HG02884 (cell line): ENCODE measurements around the gene LGALS1.
"Not testable (repeated sequence)": the region's sequence is repeated elsewhere in the genome, so short reads cannot be mapped to it uniquely, and the experiment has no call there.

Experiments
- ATAC-seq: cut with Tn5 transposase; IDR thresholded peaks from one replicate; pipeline ENCODE4 v1.9.1; 2021; ENCODE audit warnings: mild to moderate bottlenecking, moderate library complexity; ENCODE audit not compliant: unreplicated experiment

Gene LGALS1

GRCh38 chr22:37684803-37685615, 9.6 kb downstream of the LGALS1 start:
- ATAC-seq: no peak

GRCh38 chr22:37686002-37686982, 10.9 kb downstream of the LGALS1 start, which contains the start of gene NOL12:
NOL12 (plus strand) TSS chr22:37686343; CDS start chr22:37686393, 50 bp downstream.
- ATAC-seq: peak; percentile 70

GRCh38 chr22:37690407-37690806, 15.0 kb downstream of the LGALS1 start:
- no peak for ATAC-seq

- ATAC-seq: no peak
These were observed 15.6 kb downstream of the LGALS1 start for GRCh38 chr22:37690901-37691504.

- ATAC-seq: no peak
These were observed 17.3 kb downstream of the LGALS1 start for GRCh38 chr22:37692627-37693285.

DNA sequence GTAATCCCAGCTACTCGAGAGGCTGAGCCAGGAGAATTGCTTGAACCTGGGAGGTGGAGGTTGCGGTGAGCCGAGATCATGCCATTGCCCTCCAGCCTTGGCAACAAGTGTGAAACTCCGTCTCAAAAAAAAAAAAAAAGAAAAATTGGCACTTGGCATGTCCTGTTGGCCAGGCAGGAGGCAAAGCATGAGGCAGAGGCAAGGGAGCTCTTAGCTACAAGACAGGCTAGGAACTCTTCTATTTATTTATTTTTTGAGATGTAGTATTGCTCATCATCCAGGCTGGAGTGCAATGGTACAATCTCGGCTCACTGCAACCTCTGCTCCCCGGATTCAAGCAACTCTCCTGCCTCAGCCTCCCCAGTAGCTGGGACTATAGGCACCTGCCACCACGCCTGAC, 18.7 kb downstream of the LGALS1 start:
- not testable (repeated sequence) for ATAC-seq

GRCh38 chr22:37696260-37696656, 20.8 kb downstream of the LGALS1 start:
- ATAC-seq: not testable (repeated sequence)

GRCh38 chr22:37696657-37697537, 21.5 kb downstream of the LGALS1 start, which contains the start of gene TRIOBP:
TRIOBP (plus strand) TSS chr22:37697048; CDS start chr22:37701366, 4,318 bp downstream.
- peak; percentile 84 for ATAC-seq

GRCh38 chr22:37697538-37697835, 22.1 kb downstream of the LGALS1 start:
- ATAC-seq: no peak

DNA sequence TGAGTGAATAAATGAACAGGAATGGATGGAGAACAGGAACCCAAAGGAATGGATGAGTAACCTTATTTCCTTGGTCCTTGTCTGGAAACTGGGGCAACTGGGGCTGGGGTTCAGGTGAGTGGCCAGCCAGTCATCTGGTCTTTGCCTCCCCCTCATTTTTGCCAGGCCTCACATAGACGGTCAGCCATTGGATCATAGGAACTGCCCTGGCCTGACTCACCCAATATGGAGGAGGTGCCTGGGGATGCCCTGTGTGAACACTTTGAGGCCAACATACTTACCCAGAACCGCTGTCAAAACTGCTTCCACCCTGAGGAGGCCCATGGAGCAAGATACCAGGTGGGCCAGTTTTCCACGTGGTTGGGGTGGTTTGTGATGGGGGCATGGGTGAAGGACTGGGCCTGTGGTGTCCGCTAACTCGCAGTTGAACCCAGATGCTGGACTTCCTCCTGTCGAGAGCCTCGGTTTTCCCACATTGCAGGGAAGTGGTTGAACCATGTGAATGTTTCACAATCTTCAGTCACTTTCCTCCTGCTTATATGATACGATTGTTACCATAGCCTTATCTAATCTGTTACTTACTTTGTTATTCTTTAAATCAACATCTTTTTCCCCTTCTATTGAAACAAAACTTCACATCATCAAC, 25.8 kb downstream of the LGALS1 start:
- no peak for ATAC-seq

DNA sequence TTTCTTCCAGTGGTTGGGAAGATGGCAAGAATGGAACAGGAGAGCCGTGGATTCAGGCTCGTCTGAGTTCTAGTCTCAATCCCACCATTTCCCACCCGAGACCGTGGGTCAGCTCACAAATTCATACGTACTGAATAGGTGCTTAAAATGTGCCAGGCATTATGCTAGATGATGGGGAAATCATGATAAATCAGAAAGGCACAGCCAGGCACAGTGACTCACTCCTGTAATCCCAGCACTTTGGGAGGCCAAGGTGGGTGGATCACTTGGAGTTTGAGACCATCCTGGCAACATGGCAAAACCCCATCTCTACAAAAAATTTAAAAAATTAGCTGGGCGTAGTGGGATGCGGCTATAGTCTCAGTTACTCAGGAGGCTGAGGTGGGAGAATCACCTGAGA, 28.5 kb downstream of the LGALS1 start:
- no peak for ATAC-seq

GRCh38 chr22:37704645-37705044, 29.2 kb downstream of the LGALS1 start:
- no peak for ATAC-seq

DNA sequence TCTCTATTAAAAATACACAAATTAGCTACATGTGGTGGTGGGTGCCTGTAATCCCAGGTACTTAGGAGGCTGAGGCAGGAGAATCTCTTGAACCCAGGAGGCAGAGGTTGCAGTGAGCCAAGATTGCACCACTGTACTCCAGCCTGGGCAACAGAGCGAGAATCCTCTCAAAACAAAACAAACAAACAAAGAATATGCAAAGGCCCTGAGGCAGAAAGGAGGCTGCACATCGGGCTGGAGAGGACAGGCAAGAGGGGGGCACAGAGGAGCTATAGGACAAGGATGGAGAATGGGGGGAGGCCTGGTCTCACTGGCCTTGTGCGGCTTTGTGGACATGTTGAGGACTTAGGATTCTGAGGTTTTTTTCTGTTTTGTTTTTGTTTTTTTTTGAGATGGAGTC, 29.8 kb downstream of the LGALS1 start:
- no peak for ATAC-seq

DNA sequence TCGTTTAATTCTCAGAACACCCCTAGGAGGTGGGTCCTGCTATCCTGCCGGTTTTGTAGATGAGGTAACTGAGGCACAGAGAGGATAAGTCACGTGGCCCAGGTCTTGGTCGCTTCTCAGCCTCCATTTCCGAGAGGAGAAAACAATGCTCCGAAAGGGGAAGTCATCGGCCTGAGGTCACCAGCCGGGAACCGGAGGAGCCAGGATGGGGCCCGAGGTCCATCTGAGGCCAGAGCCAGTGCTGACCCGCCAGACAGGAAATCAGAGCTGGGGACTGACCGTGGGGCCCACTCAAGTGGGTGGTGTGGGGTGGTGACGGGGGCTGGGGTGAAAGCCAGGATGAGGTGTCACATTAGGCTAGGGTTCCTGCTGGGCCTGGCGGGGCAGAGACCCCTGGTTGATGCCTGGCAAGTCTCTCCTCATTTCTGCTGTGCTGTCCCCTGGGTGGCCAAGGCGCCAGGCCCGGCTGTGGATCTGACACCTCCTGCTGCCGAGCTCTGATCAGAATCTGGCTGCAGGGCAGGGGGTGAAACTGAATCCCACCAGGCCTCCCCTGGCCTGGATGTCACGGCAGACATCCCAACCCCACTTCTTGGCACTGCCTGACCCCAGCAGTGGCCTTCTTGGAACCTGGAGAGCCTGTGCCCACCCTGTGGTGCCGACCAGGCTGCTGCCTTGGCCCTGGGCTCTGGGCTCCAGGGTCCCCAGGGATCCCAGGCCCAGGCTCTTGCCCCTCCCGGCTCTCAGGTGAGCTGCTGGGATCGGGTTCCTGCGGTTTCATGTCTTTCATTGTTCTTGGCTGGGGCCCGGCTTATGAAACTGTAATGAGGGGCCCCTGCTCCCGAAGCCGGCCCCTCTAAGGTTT, 33.4 kb downstream of the LGALS1 start:
- no peak for ATAC-seq

GRCh38 chr22:37709445-37709765, 34.0 kb downstream of the LGALS1 start:
- ATAC-seq: no peak

- no peak for ATAC-seq
These were observed 35.2 kb downstream of the LGALS1 start for GRCh38 chr22:37710675-37711074.

DNA sequence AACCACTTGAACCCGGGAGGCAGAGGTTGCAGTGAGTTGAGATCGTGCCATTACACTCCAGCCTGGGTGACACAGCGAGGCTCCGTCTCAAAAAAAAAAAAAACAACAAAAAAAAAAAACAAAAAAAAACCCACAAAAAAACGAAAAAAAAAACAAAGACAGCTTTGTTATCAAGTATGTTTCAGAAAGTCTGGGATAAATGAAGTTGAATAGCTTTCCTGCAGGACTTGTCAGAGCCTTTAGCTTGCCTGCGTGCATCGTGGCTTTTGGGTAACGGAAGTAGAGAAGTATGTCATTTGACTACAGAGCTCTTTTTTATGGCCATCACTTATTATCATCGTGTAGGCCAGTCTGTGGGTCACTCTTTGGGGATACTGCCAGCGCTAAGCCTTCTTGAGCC, 36.1 kb downstream of the LGALS1 start:
- no peak for ATAC-seq

GRCh38 chr22:37713761-37714160, 38.3 kb downstream of the LGALS1 start:
- no peak for ATAC-seq
